ENCODE data around the gene FAM171A1.
A peak's percentile ranks its signal among the peaks of the same experiment; 100 is the strongest.

GRCh38 chr10:15419279-15419874 is 48.3 kb upstream of the FAM171A1 start:
- no peak for TF ChIP-seq CHD2 (IDR thresholded peaks at IDR 0.05; ENCODE audit: low read length, partially characterized antibody)
- no peak for TF ChIP-seq ELF1 (IDR thresholded peaks at IDR 0.05)
- peak; percentile 90 for TF ChIP-seq CTCF (IDR thresholded peaks at IDR 0.05)
- TF ChIP-seq EP300 (IDR thresholded peaks at IDR 0.05; ENCODE audit: borderline replicate concordance in 1 of 2, low read depth in 1 of 2, low read length in 1 of 2): no peak
- no peak for TF ChIP-seq USF1 (IDR thresholded peaks at IDR 0.05; ENCODE audit: borderline replicate concordance, low read depth)
